ENCODE data around the gene LMAN1. TPM values are rescaled to one million over a fixed set of nuclear protein-coding genes. Genes with fewer than 3 reads are reported as not detected.

LMAN1 gene
- total RNA-seq, 1 experiment from 2014 or later = 40.6 TPM

DNA sequence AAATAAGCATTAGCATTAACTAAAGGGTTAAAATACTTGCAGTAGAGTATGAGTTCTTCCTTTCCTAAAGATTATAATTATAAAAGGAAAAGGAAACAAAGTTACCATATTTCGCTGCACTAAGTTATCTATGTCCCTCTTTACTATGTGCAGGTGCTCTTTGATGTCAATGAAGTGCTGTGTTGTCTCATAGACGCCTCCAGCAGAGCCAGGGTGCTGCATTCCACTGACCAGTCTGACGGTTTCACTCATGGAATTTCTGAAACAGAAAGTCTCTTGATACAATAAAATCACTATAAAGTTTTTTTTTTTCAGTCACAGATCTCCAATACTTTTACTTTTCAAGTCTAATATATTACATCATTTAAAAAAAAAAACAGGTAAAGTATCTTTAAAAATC, 26.1 kb downstream of the LMAN1 start:
- intact Hi-C loops (cut with micrococcal nuclease; ENCODE audit: unreplicated experiment) = no loop called here
- Mint-ChIP-seq H3K27ac (ENCODE audit: unreplicated experiment) (no peak overlapping the region), H3K36me3 (ENCODE audit: insufficient read depth, unreplicated experiment) (peaks cover 32% of the 10 kb centered on the region), H3K9me3 (ENCODE audit: unreplicated experiment) (no peaks in the 10 kb centered on the region), H3K27me3 (ENCODE audit: insufficient read depth, unreplicated experiment) (no peaks in the 10 kb centered on the region), H3K4me1 (ENCODE audit: low read depth, unreplicated experiment) (no peaks in the 10 kb centered on the region), H3K4me3 (ENCODE audit: unreplicated experiment) (no peak overlapping the region)
- ChIA-PET CTCF (no interaction called here), POLR2A (no interaction called here)
- no peaks in the 10 kb centered on the region for H3K27me3 ChIP-seq (replicated peaks; ENCODE audit: control insufficient read depth, insufficient read depth, low read length)
- no TSS peak for BruUV-seq (replicated peaks)
- no peak for DNase-seq
- TF ChIP-seq CTCF (IDR thresholded peaks at IDR 0.05; ENCODE audit: insufficient read depth in 1 of 2, low read depth in 1 of 2, low read length in 1 of 2, severe bottlenecking in 1 of 2, unreplicated experiment in 1 of 2) = no peak
- H3K4me3 ChIP-seq (ENCODE audit: low read depth, low read length) = no peak overlapping the region
- no peaks in the 10 kb centered on the region for H3K36me3 ChIP-seq (ENCODE audit: control insufficient read depth, insufficient read depth, low read length)
- H3K9me3 ChIP-seq = no peaks in the 10 kb centered on the region
- no peaks in the 10 kb centered on the region for H3K4me1 ChIP-seq

- POLR2A ChIA-PET = no interaction called here
- H3K4me1 ChIP-seq = no peaks in the 10 kb centered on the region
Observed at GRCh38 chr18:59328683-59329082, 30.4 kb downstream of the LMAN1 start.

GRCh38 chr18:59325965-59326364, 33.1 kb downstream of the LMAN1 start:
- TF ChIP-seq CTCF (IDR thresholded peaks at IDR 0.05; ENCODE audit: insufficient read depth in 1 of 2, low read depth in 1 of 2, low read length in 1 of 2, severe bottlenecking in 1 of 2, unreplicated experiment in 1 of 2) = no peak
- DNase-seq = no peak
- Mint-ChIP-seq H3K9me3 (ENCODE audit: unreplicated experiment) (no peaks in the 10 kb centered on the region), H3K27me3 (ENCODE audit: insufficient read depth, unreplicated experiment) (no peaks in the 10 kb centered on the region), H3K27ac (ENCODE audit: unreplicated experiment) (no peak overlapping the region), H3K4me1 (ENCODE audit: low read depth, unreplicated experiment) (no peaks in the 10 kb centered on the region), H3K36me3 (ENCODE audit: insufficient read depth, unreplicated experiment) (peaks cover 18% of the 10 kb centered on the region), H3K4me3 (ENCODE audit: unreplicated experiment) (no peak overlapping the region)
- intact Hi-C loops (cut with micrococcal nuclease; ENCODE audit: unreplicated experiment) = no loop called here
- ChIA-PET CTCF (no interaction called here), POLR2A (no interaction called here)
- no peaks in the 10 kb centered on the region for H3K27me3 ChIP-seq (replicated peaks; ENCODE audit: control insufficient read depth, insufficient read depth, low read length)
- H3K4me1 ChIP-seq = no peaks in the 10 kb centered on the region
- H3K36me3 ChIP-seq (ENCODE audit: control insufficient read depth, insufficient read depth, low read length) = no peaks in the 10 kb centered on the region
- no peak overlapping the region for H3K4me3 ChIP-seq (ENCODE audit: low read depth, low read length)
- H3K9me3 ChIP-seq = no peaks in the 10 kb centered on the region
- BruUV-seq (replicated peaks) = no TSS peak

More at GRCh38 chr18:59328683-59329082, 30.4 kb downstream of the LMAN1 start:
- no peaks in the 10 kb centered on the region for H3K9me3 ChIP-seq
- intact Hi-C loops (cut with micrococcal nuclease; ENCODE audit: unreplicated experiment) = no loop called here
- TF ChIP-seq CTCF (IDR thresholded peaks at IDR 0.05; ENCODE audit: insufficient read depth in 1 of 2, low read depth in 1 of 2, low read length in 1 of 2, severe bottlenecking in 1 of 2, unreplicated experiment in 1 of 2) = no peak
- H3K27me3 ChIP-seq (replicated peaks; ENCODE audit: control insufficient read depth, insufficient read depth, low read length) = no peaks in the 10 kb centered on the region
- H3K4me1 Mint-ChIP-seq (ENCODE audit: low read depth, unreplicated experiment) = no peaks in the 10 kb centered on the region
- H3K36me3 Mint-ChIP-seq (ENCODE audit: insufficient read depth, unreplicated experiment) = peaks cover 25% of the 10 kb centered on the region
- CTCF ChIA-PET = no interaction called here
- no peaks in the 10 kb centered on the region for H3K9me3 Mint-ChIP-seq (ENCODE audit: unreplicated experiment)
- H3K27me3 Mint-ChIP-seq (ENCODE audit: insufficient read depth, unreplicated experiment) = no peaks in the 10 kb centered on the region
- no TSS peak for BruUV-seq (replicated peaks)
- H3K4me3 Mint-ChIP-seq (ENCODE audit: unreplicated experiment) = no peak overlapping the region
- no peak overlapping the region for H3K27ac Mint-ChIP-seq (ENCODE audit: unreplicated experiment)
- no peaks in the 10 kb centered on the region for H3K36me3 ChIP-seq (ENCODE audit: control insufficient read depth, insufficient read depth, low read length)
- no peak for DNase-seq
- no peak overlapping the region for H3K4me3 ChIP-seq (ENCODE audit: low read depth, low read length)

All from Caco-2 (cell line).